ENCODE measurements around the gene ZFPL1.

Gene ZFPL1

GRCh38 chr11:65095974-65096806, 12.2 kb downstream of the ZFPL1 start, which contains the start of gene VPS51:
VPS51 (plus strand) TSS chr11:65096214; CDS start chr11:65096251, 37 bp downstream.
- peak; percentile 93 for DNase-seq

GRCh38 chr11:65096926-65097325, 12.9 kb downstream of the ZFPL1 start:
- DNase-seq, result no peak

- DNase-seq, result no peak
These were observed 16.8 kb downstream of the ZFPL1 start for GRCh38 chr11:65100674-65101350.

- no peak for DNase-seq
These were observed 18.4 kb downstream of the ZFPL1 start for GRCh38 chr11:65102142-65103095.

- DNase-seq, result no peak
These were observed 19.5 kb downstream of the ZFPL1 start for GRCh38 chr11:65103476-65103875.

- DNase-seq, result no peak
These were observed 20.6 kb downstream of the ZFPL1 start for GRCh38 chr11:65104628-65105027.

- DNase-seq, result no peak
These were observed 23.1 kb downstream of the ZFPL1 start for GRCh38 chr11:65107078-65107477.

- no peak for DNase-seq
These were observed 23.9 kb downstream of the ZFPL1 start for GRCh38 chr11:65107751-65108468.

- no peak for DNase-seq
These were observed 24.6 kb downstream of the ZFPL1 start for GRCh38 chr11:65108469-65109123.

- no peak for DNase-seq
These were observed 25.5 kb downstream of the ZFPL1 start for GRCh38 chr11:65109231-65110198.

- DNase-seq, result peak; percentile 87
These were observed 26.4 kb downstream of the ZFPL1 start for GRCh38 chr11:65110354-65110861.

- DNase-seq, result no peak
These were observed 27.2 kb downstream of the ZFPL1 start for GRCh38 chr11:65111159-65111743.

GRCh38 chr11:65111744-65112545, 27.9 kb downstream of the ZFPL1 start, which contains the start of gene TM7SF2:
TM7SF2 (plus strand) TSS chr11:65111872; CDS start chr11:65112016, 144 bp downstream.
- peak; percentile 97 for DNase-seq

- DNase-seq, result peak; percentile 67
These were observed 28.7 kb downstream of the ZFPL1 start for GRCh38 chr11:65112546-65113360.

- DNase-seq, result no peak
These were observed 29.3 kb downstream of the ZFPL1 start for GRCh38 chr11:65113361-65113756.

- DNase-seq, result no peak
These were observed 29.8 kb downstream of the ZFPL1 start for GRCh38 chr11:65113839-65114238.

GRCh38 chr11:65114538-65115171, 30.6 kb downstream of the ZFPL1 start:
- DNase-seq, result no peak

Measured in NCI-H82 (cell line).